Hematopoietic multipotent progenitor cell treated with erythropoietin and hydrocortisone succinate and interleukin-3 and kit ligand, for 17 days (in vitro differentiated cells): ENCODE measurements around the gene CTCFL.

Experiments
- DNase-seq: peaks from one replicate; pipeline ENCODE4 v3.0.0-alpha.2; 2015; ENCODE audit warnings: low spot score

The CTCFL gene

DNA sequence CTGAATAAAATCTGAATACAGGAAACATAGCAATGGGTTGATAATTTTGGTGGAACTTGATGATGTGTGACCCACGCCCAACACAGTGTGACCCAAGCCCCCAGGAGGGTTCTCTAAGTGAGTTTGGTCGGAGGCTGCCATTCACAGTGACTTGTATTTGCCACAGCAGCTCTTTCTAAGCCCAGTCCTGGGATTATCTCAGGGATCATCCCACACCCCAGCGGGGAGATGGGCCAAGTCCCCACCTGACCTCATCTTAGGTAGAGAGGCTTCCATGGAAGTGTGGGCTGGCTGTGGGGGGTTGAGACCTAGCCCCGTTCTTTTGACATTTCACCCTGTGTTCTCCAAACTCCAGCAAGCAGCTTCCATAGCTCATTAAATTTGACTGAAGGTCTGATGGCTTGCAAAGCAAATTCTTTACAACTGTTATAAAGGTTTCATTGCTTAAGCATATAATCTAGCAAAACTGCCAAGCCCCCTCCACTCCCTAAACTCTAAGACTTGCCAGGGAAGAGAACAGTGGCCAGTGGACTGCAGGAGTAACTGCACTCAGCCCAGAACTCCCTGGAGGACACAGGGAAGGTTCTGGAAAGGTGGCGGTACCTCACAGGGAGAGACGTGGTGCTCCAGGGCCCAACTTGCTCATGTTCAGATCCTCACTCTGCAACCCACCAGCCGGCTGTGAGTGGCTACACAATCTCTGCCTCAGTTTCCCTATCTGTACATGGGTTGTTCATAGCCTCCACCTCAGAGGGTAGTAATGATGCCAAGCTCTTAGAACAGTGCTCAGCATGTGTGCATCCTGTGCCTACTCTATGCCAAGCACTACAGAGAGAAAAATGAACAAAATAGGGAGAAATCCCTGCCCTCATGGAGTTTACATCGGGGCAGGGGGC lies 35.0 kb upstream of the CTCFL start:
- DNase-seq: no peak

DNA sequence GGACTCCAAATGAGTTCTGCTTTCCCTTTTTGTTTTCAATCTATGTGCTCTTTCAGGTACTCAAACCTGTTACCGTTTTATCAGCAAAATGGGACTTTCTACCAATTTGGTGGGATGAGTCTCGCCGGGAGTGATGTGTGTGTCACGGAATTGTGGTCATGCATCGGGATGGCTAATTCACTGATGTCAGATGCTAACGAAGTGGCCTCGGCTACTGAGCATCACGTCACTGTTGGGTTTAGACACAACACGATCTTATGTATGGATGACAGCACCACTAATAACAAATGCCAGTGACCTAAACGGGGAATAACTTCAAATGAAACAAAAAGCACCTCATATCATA lies 34.3 kb upstream of the CTCFL start:
- no peak for DNase-seq

DNA sequence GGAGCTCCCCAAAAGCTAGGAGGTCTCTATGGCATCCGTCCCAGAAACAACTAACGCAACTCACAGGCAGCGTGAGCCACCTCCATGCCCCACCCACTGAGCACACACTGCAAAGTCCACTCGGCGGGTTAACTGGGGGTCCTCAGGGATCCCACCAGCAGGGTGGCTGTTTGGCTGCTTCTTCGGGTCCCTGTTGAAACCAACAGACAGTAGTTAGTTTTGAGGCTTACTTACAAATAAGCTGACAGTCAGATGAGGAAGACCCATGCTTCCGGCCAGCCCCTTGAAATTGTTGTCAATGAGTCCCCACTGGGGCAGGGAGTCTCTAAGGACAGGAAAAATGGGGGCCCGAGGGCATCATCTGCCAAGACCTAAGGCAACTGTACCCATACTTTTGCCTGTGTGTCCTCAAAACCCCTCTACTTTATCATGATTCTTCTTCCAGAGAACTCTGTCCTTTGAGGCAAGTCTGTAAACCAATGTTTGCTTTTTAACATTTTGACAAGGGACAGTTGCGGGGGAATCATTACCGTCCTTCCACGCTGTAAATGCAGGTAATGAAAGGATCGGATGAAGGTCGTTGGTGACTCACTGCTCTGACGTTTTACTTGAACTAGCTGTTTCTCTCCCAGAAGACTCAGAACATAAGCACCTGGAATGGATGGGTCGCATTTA lies 33.8 kb upstream of the CTCFL start:
- DNase-seq: no peak

DNA sequence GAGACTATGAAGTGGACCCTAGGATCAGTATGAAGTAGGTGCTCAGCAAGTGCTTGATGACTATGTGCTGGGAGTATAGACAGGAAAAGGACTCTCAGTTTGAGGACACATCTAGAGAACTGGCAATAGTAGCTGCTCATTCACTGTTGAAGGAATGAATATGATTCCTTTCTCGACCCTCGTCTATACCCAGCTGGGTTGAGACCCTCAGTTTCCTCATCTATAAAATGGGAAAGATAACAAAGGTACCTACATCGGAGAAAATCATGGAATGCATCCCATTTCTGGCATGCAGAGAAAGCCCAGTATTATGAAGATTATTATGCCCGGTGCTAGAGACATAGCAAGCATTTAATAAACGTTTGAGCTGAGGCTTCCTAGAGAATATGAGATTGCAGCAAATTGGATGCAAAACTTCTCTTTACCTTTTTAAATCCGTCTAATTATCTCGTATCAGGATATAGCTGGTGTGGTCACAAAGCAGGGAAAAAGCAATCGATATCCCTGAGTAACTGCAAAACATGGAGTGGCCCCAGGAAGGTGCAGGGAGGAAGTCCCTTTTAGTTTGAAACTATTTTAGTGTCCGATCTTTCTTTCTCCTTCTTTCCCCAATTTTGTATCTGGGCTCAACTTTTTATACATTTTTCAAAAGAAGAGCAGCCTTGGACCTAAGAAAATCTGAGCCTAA lies 33.1 kb upstream of the CTCFL start:
- DNase-seq: no peak

DNA sequence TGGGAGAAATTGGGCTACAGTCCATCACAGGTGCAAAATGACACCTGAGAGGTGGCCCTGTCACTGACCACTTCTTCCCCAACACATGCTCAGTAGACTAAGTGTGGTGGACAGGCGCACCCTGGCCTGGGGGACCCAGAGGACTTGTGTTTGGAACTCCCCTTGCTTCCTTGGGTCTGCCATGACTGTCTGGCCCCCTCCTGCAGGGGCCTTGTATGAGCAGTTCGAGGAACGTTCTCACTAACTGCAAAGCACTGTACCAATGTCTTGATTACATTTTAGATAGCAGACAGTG lies 32.0 kb upstream of the CTCFL start:
- DNase-seq: no peak

DNA sequence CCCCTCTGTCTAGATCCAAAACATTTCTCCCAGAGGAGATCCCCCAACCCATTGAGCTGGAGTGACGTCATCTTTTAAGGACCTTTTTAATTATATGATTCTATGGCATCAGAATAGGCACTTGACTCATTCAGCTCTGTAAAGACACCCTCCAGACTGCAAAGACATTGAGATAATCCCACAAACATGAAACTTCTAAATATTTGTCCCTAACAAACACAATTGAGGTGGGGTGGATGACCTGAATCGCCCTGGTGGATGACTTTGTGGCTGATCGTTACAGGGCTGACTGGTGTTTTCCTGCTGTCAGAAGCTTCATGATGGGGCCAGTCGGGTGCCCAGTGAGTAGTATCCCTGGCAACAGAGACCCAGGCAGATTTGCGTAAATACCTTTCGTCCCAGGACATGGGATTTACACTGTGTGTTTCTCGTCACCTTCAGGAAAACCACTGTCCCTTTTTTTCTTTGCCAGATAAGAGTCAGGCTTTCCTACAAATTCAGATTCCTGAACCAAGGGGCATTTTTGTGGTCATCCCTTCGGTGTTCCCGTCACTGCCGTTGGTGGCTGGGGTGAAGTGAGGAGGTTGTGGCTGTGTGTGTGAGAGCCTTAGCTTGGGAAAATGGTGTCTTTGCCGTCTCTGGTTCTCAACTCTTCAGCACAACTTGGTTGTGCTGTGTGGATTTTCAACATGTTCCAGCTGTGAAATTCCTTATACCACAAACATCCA lies 30.7 kb upstream of the CTCFL start:
- DNase-seq: no peak

DNA sequence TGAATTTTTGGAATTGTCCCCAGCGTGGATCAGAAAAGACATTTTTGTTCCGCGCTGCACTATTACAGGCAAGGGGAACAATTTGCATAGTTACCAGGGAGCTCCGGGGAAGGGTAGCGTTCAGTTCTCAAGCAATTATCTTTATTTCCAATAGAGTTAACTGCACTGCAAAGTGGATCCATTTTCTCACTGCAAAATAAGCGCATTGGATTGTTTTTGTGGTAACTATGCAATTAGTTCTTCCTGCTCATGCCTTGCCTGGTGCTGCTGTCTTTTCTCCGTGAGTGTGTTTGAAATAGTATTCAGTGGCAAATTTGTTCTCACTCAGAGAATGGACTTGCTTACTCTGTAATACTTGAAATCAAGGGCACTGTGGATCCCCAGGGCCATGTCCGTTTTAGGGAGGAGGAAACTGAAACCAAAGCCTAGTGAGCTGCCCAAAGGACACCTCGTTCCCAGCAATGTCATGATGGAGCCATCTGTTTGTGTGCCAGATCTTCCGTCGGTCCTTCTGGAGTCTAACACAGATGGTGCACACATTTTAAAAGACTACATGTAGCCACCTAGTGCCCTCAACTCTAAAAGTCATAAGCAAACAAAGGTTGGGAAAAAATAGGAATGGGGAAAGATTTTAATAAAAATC lies 28.6 kb upstream of the CTCFL start:
- DNase-seq: no peak

DNA sequence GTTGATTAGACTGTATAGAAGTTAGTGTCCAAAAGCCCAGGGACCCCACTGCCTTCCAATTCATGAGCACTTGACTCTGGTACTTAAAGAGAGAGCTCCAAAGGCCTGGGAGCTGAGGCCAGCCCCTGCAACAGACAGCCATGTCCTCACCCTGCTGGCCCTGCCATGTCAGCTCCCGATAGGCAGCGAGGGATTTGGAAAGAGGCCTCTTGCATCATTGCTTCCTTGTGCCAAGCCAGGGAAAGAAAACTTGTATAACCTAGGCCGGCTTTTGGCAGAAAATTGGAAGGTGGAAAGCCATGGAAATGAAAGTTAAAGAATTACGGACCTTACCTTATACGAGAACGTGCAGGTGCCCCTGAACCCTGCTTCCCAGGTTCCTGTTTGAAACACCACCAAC lies 27.5 kb upstream of the CTCFL start:
- no peak for DNase-seq

DNA sequence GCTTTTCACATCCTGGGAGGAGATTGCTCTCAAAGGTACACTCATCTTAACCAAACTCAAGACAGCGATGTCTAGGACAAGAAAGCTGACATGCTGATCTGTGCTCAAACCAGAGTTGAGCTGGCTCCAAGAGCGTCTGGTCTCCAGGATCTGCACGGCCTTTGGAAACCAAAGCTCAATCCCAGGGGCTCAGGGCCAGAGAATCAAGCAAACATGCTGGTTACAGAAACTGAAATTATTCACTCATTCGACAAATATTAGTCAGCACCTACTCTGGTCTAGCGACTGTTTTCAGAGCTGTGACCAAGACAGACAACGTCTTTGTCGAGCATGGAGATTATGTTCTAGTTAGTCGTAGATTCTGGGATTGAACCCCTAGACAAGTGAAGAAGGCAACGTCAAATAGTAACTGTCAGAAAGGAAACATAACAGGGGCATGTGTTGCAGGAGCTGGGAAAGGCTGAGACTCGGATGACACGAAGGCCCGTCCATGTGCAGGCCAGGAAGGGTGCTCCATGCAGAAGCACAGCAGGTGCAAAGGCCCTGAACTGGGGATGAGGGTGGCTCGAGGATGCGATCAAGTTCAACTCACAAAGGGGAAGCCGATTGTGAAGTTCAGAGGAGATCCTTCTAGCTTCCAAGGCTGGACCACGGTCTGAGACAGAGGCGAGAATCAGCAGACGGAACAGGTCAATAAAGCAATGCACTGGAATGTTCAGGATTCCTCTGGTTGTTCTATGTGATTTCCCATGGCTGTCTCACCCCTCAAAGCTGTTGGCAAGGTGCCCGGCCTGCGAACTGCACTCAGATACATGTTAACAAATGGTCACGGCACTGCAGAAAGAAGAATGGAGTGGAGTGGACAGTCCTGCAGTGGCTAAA lies 23.5 kb upstream of the CTCFL start:
- no peak for DNase-seq

DNA sequence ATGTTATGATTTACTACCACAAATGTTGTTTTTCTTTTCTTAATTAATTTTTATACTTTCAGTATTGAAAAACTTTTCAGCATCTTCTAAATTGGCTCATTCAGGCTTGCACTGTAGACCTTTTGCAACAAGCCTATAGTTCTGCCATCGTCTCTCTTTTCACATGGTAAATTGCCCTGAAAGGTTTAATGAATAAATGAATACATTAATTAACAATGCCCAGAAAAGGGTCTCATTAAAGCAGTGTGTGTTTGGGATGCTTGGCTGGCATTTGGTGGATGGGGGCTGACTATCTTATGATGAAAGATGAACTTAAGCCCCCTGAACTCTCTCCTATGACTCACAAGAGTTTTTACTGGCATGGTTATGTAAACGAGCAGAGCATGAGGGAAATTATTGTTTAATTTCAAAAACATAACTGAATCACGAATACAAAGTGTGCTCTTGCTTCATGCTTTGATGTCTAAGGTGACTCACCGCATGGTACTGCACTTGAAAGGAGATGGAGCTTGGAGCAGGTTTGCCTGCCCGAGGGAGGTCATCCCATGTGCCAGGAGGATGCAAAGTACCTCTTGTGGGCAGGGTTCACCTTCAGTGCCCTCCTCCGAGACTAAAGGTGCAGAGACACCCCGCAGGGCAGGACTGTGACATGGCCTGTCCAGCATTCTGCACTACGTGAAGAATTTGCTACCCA lies 22.2 kb upstream of the CTCFL start:
- no peak for DNase-seq

DNA sequence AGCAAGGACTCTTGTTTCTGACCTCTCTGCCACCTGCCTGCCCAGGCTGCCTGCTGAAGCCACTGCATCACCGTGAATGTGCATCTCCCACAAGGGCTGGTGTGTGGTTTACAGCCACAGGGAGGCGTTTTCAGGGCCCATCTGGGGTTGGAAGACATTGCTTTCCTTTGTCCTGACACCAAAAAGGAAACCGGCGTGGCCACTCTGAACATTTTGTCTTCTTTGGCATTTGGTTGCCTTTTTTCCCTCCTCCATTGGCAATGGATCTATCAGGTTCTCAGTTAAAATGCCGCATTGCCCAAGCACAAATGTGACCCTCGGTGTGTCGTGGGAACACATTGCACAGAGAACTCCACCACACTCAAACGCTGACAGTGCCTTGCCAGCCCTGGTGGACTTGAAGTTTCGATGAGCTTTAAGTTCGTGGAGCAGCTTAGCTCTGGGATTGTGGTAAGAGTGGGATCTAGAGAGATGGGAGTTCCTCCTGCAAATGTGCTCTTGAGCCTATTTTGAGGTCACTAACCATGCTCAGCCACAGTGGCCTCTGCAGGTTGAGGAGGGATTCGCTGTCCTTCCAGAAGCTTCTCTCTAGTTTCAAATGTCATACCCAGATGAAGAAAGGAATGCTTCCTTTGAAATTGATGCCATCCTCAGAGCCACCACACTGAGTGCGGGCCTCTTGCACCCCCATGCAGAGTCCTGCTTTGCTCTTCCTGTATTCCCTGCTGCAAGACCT lies 21.2 kb upstream of the CTCFL start:
- DNase-seq: no peak

DNA sequence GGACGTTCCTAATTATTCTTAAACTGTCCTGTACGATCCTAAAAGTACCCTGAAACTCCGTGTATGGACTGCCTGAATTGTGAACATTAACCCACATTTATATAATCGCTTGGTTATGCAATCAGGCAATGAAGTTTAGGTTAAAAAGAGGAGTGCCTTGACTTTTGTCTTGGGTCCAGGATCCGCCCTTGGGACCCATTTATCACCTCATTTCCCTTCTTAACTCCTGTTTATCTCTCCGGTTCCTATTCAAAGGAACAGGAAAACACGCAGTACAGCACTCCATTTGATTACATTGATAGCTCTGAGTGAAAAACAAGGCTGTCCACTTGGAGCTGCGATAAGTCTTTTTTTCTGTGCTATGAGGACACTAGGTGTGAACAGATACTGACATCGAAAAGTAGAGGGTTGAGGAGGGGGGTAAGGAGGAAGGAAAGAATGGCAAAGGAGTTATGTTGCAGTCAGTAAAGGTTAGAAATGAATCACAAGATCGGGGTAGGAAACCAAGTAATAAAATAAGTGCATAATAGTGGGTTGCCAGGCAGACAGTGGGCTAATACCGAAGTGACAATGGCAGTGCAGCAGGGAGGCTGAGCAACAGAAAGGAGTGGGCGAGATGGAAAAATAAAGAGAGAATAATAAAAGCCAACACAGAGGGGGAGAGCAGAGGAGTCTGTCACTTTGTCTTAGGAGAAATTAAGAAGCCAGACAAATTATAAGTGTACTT lies 20.1 kb upstream of the CTCFL start:
- no peak for DNase-seq

DNA sequence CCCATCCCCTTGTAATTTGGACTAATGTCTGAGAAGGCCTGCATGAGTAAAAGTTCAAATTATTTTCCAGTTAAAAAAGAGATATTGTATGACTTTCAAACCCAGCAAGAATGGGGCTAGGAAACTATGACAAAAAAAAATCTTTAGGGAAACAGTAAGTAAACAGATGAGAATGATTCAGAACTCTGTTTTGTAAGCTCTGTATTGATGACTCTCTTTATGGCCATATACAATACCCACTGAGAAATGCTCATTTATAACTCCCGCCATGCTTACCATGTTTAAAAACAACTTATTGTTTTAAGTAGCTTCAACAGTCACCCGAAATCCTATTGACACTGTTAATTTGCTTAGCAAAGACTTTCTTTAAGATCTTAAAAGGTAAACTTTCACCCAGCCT lies 18.8 kb upstream of the CTCFL start:
- DNase-seq: no peak

DNA sequence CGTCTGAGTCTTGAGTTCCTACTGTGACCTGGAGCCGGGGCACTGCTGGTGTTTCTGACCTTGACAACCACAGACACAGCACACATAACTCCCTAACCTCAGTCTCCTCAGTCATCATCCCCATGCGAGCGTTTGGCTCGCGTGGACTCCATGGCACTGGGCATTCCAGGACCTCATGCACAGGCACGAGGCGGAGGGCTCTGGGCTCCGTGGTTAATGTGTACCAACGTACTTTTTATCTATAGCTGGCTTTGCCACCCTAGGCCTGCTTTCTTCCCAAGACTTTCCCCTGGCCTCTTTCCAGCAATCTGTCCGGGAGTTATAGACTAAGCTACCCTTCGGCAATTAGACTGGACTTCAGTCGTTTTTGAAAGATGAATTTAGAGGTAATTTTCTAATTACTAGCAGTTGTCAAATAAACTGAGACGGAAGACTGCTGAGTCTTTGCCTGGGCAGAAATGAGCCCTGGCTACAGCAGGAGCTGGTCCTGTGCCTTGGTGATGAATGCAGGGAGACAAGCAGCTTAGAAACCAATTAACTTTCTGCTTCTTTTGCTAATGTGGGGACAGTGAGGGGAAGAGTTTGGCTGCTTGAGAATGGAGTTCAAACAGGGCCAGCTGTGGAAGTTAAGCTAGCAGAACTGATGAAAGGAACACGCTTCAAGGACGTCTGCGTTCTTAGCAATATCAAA lies 16.1 kb upstream of the CTCFL start:
- DNase-seq: no peak

DNA sequence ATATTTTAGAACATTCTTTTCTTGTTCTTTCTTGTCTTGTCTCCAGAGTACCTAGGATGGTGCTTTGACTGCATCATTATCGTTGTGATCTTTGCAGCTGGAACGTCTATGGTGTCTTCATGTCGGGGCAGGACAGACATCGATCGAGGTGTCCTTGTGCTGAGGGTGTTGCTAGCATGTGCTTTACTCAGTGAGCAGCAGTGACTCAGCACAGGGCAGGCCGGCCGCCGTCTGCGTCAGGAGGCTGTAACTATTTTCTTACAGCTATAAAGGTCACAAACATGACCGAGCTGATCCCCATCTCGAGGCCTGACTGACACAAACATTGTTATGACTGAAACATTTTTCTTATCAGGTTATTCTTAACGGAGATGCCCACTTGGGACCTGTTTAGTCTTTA lies 14.9 kb upstream of the CTCFL start:
- no peak for DNase-seq

DNA sequence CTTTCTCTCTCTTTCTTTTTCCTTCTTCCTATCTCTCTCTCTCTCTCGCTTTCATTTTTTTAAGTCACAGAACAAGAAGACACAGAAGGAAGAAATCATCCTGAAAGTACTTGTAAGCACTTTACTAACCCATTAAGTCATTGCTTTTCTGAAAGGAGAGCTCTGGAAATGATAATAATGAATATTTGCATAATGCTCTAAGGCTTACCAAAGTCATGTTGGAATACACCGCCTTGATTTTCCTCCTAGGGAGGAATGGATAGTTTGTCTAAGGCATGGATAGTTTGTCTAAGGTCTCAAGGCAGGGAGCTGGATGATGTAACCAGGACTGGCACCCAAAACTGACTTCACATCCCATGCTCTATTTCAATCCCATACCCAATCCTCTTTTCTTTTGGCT lies 12.9 kb upstream of the CTCFL start:
- no peak for DNase-seq

DNA sequence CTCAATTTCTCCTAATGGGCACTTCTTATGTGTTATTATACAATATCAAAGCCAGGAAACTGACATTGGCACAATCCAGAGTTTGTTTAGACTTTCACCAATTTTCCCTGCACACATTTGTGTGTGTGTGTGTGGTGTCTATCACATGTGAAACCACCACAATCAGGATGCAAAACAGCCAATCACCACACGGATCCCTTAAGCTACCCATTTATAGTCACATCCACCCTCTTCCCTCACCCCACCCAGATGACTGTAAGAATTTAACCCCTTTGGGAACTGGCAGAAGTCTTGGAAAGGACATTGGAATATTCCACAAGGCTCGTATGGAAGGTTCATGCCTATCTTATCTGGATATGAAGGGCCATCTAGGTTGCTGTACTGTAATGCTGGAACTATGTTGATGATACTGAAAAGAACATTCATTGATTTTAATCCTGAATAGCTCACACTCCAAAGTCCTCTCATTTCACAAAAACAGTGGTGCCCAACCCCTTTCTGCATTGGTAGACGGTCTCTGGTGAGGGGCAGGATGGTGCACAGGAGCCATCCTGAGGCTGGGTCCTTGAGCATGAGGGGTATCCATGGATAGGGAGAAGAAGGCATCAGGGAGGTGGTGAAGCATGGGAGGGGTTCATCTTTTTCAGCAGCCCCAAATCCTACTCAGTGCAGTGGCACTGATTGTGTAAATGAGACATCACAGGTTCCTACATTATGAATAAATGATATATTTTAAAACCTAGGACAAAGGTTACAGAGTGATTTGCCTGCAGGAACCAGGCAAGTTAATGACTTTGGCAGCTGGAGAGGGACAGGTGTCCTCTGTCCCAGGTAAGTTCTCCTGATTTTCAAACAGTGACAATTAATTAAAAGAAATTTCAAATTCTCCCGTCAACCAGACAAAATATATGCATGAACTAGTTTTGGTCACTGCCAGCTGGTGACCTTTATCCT lies 12.1 kb upstream of the CTCFL start:
- DNase-seq: no peak
